Stimulated activated CD8-positive, alpha-beta memory T cell treated with anti-CD3 and anti-CD28 coated beads, Interleukin-4, amount 100 ng/mL, for 4 hours (primary cell): ENCODE measurements around the gene STT3B.

ENCODE experiments used
- DNase-seq, 2 donors: peaks; one replicate each; pipeline ENCODE4 v3.0.0-alpha.2; 2020; ENCODE audit warnings: low read depth in 2 of 2, low spot score in 1 of 2

Gene STT3B

GRCh38 chr3:31516757-31517156, 16.0 kb upstream of the STT3B start:
- no peak for DNase-seq

DNA sequence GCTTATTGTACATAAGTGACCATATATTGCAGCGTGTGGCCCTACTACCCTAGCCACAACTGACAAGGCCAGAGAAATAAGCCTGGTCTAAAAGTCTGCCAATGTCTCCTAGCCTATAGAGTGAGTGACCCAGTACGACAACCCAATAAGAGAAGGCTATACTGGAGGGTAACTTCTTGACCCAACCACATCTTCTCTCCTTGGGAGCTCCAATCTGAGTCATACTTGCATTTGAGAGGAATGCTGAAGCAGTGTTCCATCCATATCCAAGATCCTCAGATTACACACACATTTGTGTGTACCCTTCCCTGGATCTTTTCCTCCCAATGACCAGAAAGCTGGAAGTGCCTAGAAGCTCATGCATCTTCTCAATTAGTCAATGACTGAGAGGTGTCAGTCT, 11.3 kb upstream of the STT3B start:
- no peak for DNase-seq

DNA sequence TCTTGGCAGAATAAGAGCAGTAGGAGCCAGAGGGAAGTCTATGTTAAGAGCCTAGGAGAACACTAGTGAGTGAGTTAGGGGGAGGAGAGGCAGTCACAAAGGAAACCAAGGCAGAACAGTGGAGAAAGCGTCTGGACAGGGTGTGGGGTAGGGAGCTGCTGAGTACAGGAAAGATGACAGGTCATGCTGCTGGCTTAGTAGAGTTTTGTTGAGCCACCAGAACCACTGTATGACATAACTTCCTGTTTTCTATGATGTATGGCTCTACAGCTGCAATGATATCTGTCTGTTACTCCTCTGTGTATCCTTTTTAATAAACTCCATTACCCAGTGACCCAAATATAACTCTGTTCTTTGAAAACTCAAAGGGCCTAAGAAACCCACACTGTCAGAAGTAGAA, 10.6 kb upstream of the STT3B start:
- no peak for DNase-seq

DNA sequence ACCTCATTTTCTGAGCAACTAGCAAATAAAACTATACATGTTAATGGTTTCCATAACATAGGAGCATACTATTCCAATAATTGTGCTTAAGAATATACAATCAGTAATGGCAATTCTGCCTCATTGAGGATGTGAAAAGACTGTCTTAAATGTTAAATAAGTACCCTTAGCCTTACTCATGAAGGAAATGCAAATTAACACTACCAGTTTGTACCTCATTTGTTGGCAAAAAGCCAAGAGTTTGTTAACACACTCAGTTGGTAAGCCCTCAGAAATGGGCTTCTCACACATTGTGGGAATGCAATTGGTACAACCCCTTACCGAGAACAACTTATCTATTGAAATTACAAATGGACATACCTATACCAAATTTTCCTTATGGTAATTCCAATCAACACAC, 9.2 kb upstream of the STT3B start:
- no peak for DNase-seq

GRCh38 chr3:31525532-31525931, 7.2 kb upstream of the STT3B start:
- no peak for DNase-seq

GRCh38 chr3:31529421-31529820, 3.3 kb upstream of the STT3B start:
- DNase-seq = no peak

- DNase-seq = no peak
Observed at GRCh38 chr3:31530039-31530959, 2.4 kb upstream of the STT3B start.

- DNase-seq = no peak
Observed at GRCh38 chr3:31530960-31531335, 1.8 kb upstream of the STT3B start.

DNA sequence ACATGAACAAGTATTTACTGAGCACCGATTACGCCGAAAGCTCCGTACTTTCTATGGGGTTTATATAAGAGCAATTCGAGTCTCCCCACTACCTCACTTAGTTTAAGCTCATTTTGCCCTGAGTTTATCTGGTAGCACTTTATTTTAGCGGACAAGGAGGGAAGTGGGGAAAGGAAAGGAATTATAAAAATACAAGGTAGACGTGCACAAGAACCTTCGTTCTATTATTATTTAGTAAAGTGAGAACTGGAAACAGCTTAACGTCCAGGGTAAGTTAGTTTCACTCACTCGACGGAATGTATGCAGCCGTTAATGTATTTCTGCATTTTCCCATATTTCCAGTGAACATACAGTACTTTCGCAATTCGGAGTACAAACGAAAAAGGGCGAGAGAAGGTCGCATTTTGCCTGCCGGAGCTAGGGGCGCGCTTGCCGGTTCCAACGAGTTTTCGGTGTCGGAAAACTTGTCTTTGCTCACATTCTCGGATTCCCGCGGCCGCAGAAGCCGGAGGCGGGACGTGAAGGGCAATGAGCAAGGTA, 1.2 kb upstream of the STT3B start:
- DNase-seq = no peak

- DNase-seq = peak; percentile 95 to 98
Observed at GRCh38 chr3:31531992-31532586, 636 bp upstream of the STT3B start.

- peak in 1 of 2 donors; percentile 29 for DNase-seq
Observed at GRCh38 chr3:31533169-31534064, 692 bp downstream of the STT3B start.

DNA sequence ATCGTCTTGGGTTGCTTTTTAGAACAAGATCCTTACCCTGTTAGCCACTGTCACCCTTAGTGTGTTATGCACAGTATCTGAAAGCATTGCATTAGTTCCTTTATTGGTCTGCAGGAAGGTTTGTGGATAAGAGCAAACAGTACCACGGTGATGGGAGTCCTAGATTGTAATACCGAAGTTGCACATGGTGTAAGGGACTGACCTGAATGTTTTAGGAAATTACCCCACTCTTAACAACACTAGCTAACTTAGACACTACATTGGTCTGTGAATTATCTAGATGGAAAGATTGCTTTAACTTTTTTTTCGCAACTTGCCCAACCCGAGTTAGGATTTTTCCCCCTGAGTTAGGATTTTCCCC, 1.3 kb downstream of the STT3B start:
- no peak for DNase-seq

GRCh38 chr3:31536497-31536896, 3.8 kb downstream of the STT3B start:
- no peak for DNase-seq

DNA sequence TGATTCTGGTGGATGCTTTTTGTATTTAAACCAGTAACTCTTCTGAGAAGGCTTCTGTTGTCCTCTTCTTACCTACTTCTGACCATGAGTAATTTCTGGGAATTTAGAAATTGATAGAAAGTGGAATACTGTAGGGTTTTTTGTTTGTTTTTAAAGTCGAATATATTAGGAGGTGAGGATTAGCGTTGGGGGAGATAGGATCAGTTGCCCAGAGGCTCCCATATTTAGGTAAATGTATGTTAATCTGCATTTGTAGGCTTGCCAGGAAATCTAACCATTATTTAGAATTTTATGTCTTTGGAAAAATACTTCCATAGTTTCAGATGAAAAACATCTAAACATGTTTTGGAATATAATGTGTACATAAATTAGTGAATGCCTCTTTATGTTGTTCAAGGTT, 6.1 kb downstream of the STT3B start:
- DNase-seq = no peak

DNA sequence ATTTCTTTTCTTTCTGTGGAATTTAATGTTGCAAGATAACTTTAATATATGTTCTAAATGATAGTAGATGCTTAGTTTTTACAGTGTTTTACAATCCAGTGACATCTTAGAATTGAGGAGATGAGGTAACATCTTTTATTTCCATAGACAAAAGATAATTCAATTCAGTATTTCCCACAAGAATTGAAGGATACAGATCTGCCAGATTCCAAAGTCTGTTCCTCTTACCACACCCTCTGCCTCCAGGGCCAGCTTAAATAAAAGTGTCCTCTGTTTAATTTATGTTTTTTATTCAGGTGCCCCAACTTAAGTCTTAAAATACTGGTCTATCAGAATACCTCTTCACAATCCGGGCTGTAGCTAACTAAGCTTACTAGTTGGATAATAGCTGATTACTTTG, 6.5 kb downstream of the STT3B start:
- DNase-seq = no peak

DNA sequence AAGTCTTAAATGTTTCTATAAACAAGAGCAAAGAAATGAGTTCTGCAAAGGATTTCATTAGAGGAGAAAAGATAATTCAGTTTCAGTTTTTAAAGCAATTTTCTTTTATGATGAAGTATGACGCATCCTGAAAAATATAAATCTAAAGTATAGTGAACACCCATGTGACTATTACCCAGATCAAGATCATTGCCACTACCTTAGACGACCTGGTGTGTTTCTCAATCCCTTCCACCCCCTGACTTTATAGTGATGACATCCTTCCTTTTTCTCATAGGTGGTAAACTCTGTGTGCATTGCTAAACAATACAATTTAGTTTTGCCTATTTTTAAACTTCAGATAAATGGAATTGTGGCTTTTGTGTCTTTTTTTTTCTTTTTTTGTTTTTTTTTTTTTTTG, 8.4 kb downstream of the STT3B start:
- no peak for DNase-seq

- DNase-seq = no peak
Observed at GRCh38 chr3:31542246-31542645, 9.5 kb downstream of the STT3B start.

- DNase-seq = no peak
Observed at GRCh38 chr3:31543375-31543774, 10.7 kb downstream of the STT3B start.

DNA sequence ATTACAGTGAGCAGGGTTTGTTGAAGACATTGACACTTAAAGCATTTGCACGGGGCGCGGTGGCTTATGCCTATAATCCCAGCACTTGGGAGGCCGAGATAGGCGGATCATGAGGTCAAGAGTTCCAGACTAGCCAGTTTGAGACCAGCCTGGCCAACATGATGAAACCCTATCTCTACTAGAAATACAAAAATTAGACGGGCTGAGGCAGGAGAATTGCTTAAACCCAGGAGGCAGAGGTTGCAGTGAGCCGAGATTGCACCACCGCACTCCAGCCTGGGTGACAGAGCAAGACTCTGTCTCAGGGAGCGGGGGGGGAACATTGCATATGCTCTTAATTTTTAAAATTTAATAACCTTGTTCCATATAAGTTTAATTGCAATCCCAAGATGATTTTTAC, 11.9 kb downstream of the STT3B start:
- no peak for DNase-seq

DNA sequence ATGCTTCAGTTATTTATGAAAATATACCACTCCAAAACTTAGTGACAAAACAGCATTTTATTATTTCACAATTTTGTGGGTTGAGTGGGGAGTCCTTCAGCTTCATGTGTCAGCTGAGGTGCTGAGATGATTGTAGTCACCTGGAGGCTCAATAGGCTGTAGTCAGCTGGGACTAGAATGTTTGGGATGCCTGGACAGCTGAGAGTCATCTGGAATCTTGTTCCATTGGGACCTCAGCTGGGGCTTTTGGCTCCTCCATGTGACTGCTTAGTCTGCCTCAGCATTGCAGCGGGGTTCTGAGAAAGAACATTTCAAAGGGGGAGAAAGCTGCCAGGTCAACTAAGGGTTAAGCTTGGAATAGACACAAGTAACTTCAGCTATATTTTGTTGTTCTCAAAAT, 13.4 kb downstream of the STT3B start:
- DNase-seq = no peak

- no peak for DNase-seq
Observed at GRCh38 chr3:31546725-31547124, 14.0 kb downstream of the STT3B start.
